ENCODE data around the gene ZYX.

ZYX gene

DNA sequence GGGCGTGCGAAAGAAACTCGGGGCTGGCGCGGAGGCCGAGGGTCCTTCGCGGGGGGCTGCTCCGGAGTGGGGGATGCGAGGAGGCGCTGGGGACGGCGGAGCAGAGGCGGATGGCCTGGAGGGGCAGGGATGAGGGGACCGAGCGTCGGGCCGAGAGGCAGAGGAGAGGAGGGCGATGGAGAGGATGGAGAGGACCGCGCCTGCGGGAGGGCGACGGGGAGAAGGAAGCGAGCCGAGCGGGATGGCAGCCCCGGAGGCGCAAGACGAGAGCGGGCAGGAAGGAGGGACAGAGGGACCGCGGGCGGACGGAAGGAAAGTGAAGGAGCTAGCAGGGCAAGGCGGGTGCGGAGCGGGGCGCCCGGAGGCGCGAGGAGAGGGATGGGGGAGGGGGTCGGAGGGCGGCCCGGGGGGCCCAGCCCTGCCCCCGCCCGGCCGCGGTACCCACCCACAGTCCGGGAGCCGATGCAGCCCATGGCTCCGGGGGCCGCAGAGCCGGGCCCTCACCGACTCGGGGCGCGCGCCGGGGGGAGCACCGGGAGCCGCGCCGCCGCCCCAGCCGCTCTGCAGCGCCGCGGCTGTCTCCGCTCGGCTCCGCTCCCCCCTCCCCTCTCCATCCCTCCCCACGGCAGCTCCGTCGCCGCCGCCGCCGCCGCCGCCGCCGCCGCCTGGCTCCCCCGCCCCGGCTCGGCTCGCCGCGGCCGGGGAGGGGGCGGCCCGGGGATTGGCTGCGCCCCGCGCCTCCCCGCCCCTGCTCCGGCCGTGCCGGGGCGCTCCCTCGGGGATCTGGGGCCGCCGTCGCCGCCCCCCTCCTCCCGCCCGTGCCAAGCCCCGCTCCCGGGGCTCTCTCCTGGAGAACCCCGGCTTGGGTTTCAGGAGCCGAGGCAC is 18.8 kb upstream of the ZYX start, which contains the start of gene FAM131B:
Gene FAM131B (minus strand): TSS at position 583 of the 885 bp plus-strand sequence. CDS start 110 bp downstream, at position 473.
- no peak for TF ChIP-seq ZFX (IDR thresholded peaks at IDR 0.05)
- TF ChIP-seq, protein P1, sequence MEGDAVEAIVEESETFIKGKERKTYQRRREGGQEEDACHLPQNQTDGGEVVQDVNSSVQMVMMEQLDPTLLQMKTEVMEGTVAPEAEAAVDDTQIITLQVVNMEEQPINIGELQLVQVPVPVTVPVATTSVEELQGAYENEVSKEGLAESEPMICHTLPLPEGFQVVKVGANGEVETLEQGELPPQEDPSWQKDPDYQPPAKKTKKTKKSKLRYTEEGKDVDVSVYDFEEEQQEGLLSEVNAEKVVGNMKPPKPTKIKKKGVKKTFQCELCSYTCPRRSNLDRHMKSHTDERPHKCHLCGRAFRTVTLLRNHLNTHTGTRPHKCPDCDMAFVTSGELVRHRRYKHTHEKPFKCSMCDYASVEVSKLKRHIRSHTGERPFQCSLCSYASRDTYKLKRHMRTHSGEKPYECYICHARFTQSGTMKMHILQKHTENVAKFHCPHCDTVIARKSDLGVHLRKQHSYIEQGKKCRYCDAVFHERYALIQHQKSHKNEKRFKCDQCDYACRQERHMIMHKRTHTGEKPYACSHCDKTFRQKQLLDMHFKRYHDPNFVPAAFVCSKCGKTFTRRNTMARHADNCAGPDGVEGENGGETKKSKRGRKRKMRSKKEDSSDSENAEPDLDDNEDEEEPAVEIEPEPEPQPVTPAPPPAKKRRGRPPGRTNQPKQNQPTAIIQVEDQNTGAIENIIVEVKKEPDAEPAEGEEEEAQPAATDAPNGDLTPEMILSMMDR (conservative IDR thresholded peaks at IDR 0.05) = no peak

DNA sequence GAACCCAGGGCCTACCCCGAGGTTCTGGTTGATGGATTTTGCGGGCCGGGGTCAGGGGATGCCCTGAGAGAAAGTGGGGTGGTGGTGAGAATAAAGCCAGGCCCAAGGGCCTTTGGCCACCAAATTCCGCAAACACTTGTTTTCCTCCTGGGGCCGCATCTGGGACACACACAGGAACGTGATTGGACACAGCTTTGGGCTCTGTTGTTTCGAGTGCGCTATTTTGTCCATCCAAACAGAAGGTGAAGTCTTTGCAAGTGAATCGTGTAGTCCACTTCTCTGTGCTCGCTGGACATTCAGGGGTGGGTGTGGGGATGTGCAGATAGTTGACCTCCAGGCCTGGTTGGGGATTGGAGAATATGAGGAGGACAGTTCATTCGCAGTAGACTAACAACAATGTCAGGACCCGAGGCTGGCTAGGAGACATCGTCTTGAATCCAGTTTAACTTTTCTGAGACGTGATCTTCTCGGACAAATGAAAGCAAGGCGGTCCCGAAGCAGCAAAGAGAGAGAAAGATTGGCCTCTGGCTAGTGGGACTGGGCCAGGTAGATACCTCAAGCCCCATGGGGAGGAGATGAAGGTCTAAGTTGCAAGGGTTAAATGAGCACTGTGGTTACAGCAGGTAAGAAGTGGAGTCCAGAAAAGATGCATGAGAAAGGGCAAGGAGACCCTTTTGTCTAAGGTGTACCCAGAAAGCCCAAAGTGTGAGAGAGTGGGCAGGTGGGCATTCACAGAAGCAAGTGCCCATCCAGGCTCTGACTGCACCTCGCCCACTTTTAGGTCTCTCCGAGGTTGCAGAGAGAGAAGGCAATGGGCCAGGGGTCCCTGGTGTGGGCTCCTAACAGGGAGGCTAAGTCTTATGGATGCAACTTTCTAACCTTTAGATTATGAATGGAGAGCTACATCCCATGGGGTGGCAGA is 17.9 kb upstream of the ZYX start:
- TF ChIP-seq ZFX (IDR thresholded peaks at IDR 0.05) = no peak
- TF ChIP-seq, protein P1 (conservative IDR thresholded peaks at IDR 0.05) = no peak
- no peak overlapping the region for H3K27ac ChIP-seq

More for the DNA sequence above, 18.8 kb upstream of the ZYX start, which contains the start of gene FAM131B:
- no peak within 1 kb of the TSS for H3K27ac ChIP-seq

- no peak for TF ChIP-seq ZFX (IDR thresholded peaks at IDR 0.05)
- TF ChIP-seq, protein P1 (conservative IDR thresholded peaks at IDR 0.05) = no peak
- H3K27ac ChIP-seq = peak overlapping the region; percentile 67
These were observed 13.2 kb upstream of the ZYX start for GRCh38 chr7:143367972-143368371.

DNA sequence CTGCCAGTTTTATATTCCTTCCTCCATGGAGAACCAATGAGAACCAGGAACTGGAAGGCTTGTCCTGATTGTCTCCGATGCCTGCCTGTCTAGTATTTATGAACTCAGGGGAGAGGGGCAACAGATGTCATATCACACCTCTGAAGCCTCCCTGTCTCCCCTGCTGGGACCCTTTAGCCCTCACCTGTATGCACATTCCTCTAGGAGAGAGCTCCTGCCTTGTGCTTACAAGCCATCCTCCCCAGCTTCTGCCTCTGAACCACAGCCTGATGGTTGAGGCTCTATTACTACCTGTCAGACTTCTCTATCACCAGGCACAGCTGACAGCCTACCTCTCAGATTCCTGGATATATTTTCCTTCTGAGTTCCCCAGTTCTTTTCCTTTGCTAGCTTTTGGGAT is 12.8 kb upstream of the ZYX start:
- TF ChIP-seq, protein P1 (conservative IDR thresholded peaks at IDR 0.05) = no peak
- TF ChIP-seq ZFX (IDR thresholded peaks at IDR 0.05) = no peak
- peak overlapping the region; percentile 67 for H3K27ac ChIP-seq

- TF ChIP-seq ZFX (IDR thresholded peaks at IDR 0.05) = no peak
- TF ChIP-seq, protein P1 (conservative IDR thresholded peaks at IDR 0.05) = no peak
- H3K27ac ChIP-seq = peak overlapping the region; percentile 21; the same call in 1 of the 2 replicates
These were observed 11.2 kb upstream of the ZYX start for GRCh38 chr7:143369678-143370651.

GRCh38 chr7:143372070-143372469 is 9.1 kb upstream of the ZYX start:
- no peak overlapping the region for H3K27ac ChIP-seq
- TF ChIP-seq ZFX (IDR thresholded peaks at IDR 0.05) = no peak
- TF ChIP-seq, protein P1 (conservative IDR thresholded peaks at IDR 0.05) = no peak

Data from C4-2B (cell line).